ENCODE measurements around the gene PHAF1. TPM values are rescaled to one million over a fixed set of nuclear protein-coding genes. Genes with fewer than 3 reads are reported as not detected.

The PHAF1 gene
- total and polyA plus RNA-seq, 12 donors = 9.0 to 27.4 (median 14.0) TPM

- intact Hi-C loops (cut with DNase I) = loop anchor here in 1 of 2 donors (2.0 kb wide), 1 partner anchor 168 kb away; no protein-coding TSS in a partner anchor
- peaks cover 0 to 67% of the 10 kb centered on the region in 2 donors for H3K36me3 ChIP-seq (replicated peaks in 1 of 2)
- H3K27me3 ChIP-seq = no peaks in the 10 kb centered on the region
- no peak overlapping the region for H3K4me3 ChIP-seq
- TF ChIP-seq POLR2A (IDR thresholded peaks at IDR 0.05) (no peak), CTCF (IDR thresholded peaks at IDR 0.05) (no peak)
- no peaks in the 10 kb centered on the region for H3K9me3 ChIP-seq (replicated peaks in 1 of 3)
- no peak for DNase-seq
- H3K4me1 ChIP-seq (replicated peaks in 1 of 2) = peaks cover 0 to 6% of the 10 kb centered on the region in 2 donors
- WGBS, 4 donors = 86 to 91% (median 88%) methylated on average over 5 to 7 of the region's 7 CpGs
- H3K27ac ChIP-seq = no peak overlapping the region
Observed at GRCh38 chr16:67146523-67147357, 37.0 kb downstream of the PHAF1 start.

- TF ChIP-seq CTCF (IDR thresholded peaks at IDR 0.05) (no peak), POLR2A (IDR thresholded peaks at IDR 0.05) (no peak)
- Histone ChIP-seq H3K27me3 (no peaks in the 10 kb centered on the region), H3K4me3 (no peak overlapping the region), H3K9me3 (replicated peaks in 1 of 3) (no peaks in the 10 kb centered on the region), H3K27ac (no peak overlapping the region), H3K36me3 (replicated peaks in 1 of 2) (peaks cover 0 to 59% of the 10 kb centered on the region in 2 donors), H3K4me1 (replicated peaks in 1 of 2) (peaks cover 0 to 6% of the 10 kb centered on the region in 2 donors)
- DNase-seq = no peak
- WGBS, 4 donors = 87 to 98% (median 94%) methylated on average over 3 to 4 of the region's 4 CpGs
- intact Hi-C loops (cut with DNase I) = loop anchor here in 1 of 2 donors (2.0 kb wide), 1 partner anchor 169 kb away; no protein-coding TSS in a partner anchor
Observed at GRCh38 chr16:67147437-67148140, 37.8 kb downstream of the PHAF1 start.

- Histone ChIP-seq H3K27ac (no peak overlapping the region), H3K36me3 (replicated peaks in 1 of 2) (peaks cover 0 to 53% of the 10 kb centered on the region in 2 donors), H3K9me3 (replicated peaks in 1 of 3) (no peaks in the 10 kb centered on the region), H3K27me3 (no peaks in the 10 kb centered on the region), H3K4me3 (no peak overlapping the region), H3K4me1 (replicated peaks in 1 of 2) (peaks cover 0 to 6% of the 10 kb centered on the region in 2 donors)
- no peak for DNase-seq
- intact Hi-C loops (cut with DNase I) = no loop called here
- TF ChIP-seq POLR2A (IDR thresholded peaks at IDR 0.05) (no peak), CTCF (IDR thresholded peaks at IDR 0.05) (no peak)
- 88 to 96% (median 91%) methylated on average over 2 of the region's 2 CpGs for WGBS, 4 donors
Observed at GRCh38 chr16:67148221-67148620, 38.5 kb downstream of the PHAF1 start.

GRCh38 chr16:67148656-67149275 is 39.0 kb downstream of the PHAF1 start:
- no peak for DNase-seq
- 83 to 93% (median 90%) methylated on average over 6 to 11 of the region's 11 CpGs for WGBS, 4 donors
- intact Hi-C loops (cut with DNase I) = no loop called here
- H3K4me3 ChIP-seq = no peak overlapping the region
- TF ChIP-seq CTCF (IDR thresholded peaks at IDR 0.05) = no peak
- no peak for TF ChIP-seq POLR2A (IDR thresholded peaks at IDR 0.05)
- no peaks in the 10 kb centered on the region for H3K27me3 ChIP-seq
- H3K4me1 ChIP-seq (replicated peaks in 1 of 2) = peaks cover 0 to 6% of the 10 kb centered on the region in 2 donors
- H3K36me3 ChIP-seq (replicated peaks in 1 of 2) = peaks cover 0 to 47% of the 10 kb centered on the region in 2 donors
- H3K9me3 ChIP-seq (replicated peaks in 1 of 3) = no peaks in the 10 kb centered on the region
- no peak overlapping the region for H3K27ac ChIP-seq

All from adrenal gland (tissue), 12 donors.